Hindlimb muscle (tissue), 1 donor: ENCODE results near the gene NRG4. TPM values are rescaled to one million over a fixed set of nuclear protein-coding genes. Genes with fewer than 3 reads are reported as not detected.
A peak's percentile ranks its signal among the peaks of the same experiment; 100 is the strongest.
"Not testable (repeated sequence)": the region's sequence is repeated elsewhere in the genome, so short reads cannot be mapped to it uniquely, and the experiment has no call there.

ENCODE experiments used
- DNase-seq: peaks from one replicate; pipeline ENCODE4 v3.0.0-alpha.2; 2013
- polyA plus RNA-seq: library from polyadenylated mRNA; unstranded; fragments of 120-200 nt; gene quantifications from one replicate; pipeline ENCODE4 v1.2.1, GENCODE V29; 2013; ENCODE audit not compliant: insufficient read length

NRG4 gene, protein sequence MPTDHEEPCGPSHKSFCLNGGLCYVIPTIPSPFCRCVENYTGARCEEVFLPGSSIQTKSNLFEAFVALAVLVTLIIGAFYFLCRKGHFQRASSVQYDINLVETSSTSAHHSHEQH
- 0.50 TPM for polyA plus RNA-seq

DNA sequence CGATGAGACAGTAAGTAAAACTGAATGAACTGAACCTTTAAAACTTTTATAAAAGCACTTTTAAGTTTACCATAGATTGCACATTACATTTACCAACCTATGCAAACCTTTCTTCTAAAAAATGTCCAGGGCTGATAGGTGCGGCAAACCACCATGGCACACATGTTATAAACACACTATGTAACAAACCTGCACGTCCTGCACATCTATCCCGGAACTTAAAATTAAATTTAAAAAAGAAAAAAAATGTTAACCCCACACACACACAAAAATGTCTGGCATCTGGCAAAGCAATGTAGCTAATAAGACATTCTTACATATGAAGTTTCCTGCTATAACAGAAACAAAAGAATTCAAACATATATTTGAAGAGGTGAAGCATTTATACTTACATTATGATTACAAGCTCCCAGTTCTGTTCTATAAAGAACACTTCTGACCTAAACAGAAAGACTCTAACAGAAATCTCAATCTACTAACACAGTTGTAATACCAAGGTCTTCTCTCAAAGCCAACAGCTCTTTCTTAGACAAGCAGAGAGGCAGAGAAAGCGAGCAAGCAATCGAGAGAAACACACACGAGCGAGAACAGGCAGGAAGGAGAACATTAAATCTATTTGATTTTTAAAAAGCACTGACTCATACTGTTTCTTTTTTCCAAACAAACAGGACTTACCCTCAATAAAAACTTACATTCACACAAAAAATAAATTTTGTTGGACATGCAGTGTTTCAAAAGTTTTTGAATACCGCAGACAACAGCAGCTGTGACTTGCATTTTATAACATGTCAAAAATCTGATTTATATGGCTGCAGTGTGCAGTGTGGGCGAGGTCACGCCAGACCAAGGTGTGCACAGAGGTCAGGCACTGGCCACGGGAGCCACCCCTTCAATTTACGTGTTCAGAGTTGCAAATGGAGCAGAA, at the start of gene NRG4:
TSS of gene NRG4 (minus strand) at position 798 of the 925 bp plus-strand sequence. CDS start 1,194 bp downstream, outside the sequence.
- DNase-seq, result no peak

DNA sequence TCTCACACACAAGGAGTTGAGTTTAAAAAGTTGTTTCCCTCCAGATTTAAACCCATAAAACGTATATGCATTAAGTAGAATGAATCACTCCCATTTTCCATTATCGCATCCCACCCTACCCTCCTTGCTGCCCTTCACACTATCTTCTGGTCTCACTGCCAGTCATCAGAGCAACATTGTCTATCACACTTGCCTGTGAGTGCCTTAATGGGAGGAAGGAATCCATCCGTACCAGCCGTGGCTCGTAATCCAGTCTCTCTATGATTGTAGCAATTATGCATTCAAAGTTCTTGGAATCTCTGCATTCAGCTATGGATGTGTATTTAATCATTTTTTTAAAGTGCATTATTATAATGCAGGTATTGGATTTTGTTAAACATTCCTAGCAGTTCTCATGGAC, 49.5 kb upstream of the NRG4 start:
- no peak for DNase-seq

DNA sequence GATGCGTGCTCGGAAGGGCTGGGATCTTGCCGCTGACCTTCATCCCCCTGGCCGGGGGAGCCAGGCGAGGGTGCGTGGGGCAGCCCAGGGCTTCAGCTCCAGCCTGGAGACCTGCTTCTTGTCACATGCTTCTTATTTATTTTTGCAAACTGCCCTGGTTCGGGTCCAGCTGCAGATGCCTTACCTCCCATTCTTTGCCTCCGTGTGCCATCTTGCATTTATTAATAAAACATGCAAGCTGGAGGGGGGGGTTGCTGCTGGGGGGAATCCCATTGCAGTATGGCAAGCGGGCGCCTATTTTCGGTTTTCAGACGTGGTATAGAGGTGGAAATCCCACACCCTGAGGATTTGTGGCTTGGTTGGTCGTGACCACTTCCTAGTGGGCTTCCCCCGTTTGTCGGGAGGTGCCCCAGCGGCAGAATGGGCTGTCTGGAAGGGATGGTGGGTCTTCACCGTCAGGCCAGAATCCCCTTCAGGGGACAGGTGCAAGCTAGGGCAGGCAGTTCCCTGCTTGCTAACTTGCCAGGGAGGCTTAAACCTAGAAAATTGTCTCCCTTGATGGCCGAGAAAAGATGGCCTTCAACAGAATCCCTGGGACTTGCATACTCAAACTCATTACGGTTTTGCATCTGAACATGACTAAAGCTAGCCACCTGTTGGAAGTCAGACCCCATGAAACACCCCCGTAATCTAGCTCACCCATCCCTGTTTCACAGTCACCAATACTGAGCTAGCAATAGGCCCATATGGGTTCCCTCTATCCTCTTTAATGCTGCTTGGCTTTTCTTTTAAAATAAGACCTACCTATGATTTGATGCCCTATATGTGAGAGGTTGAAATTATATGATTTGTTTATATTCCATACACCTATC, 48.1 kb upstream of the NRG4 start:
- no peak for DNase-seq

DNA sequence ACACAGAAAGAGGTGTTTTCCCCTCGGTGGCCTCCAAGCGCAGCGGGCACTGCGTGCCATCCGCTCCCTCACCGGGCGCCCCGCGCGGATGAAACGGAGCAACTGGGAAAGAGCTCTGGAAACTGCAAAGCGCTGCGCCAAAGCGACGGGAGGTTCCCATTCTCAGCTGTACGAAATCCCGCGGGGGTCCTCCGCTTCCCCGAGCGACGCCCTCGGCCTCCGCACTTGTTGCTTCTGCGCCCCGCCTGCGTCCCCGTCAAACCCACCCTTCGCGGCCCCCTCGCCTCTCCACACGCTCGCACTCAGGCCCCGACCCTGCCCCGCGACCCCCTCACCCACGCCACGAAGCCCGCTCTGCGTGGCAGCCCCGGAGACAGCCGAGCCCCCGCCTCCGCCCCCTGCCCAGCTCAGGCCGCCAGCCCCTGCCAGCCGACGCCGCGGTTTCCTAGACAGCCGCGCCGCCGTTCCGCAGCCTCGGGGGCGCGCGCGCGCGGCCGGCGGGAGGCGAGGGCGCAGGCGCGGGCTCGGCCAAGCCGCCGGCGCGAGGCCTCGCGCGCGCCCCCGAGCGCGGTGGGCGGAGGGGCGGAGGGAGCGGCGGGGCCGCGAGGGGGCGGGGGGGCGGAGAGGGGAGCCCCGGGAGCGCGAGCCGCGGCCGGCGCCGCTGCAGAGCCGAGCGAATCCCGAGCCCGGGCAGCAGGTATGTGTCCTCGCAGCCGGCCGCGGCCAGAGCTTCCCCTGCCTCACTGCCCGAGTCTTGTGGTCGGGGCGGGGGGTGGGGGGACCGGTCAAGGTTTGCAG, 47.3 kb upstream of the NRG4 start, which contains the start of gene TMEM266:
TSS of gene TMEM266 (plus strand) at position 666 of the 798 bp plus-strand sequence. CDS start 74,279 bp downstream, outside the sequence.
- DNase-seq, result peak; percentile 68

DNA sequence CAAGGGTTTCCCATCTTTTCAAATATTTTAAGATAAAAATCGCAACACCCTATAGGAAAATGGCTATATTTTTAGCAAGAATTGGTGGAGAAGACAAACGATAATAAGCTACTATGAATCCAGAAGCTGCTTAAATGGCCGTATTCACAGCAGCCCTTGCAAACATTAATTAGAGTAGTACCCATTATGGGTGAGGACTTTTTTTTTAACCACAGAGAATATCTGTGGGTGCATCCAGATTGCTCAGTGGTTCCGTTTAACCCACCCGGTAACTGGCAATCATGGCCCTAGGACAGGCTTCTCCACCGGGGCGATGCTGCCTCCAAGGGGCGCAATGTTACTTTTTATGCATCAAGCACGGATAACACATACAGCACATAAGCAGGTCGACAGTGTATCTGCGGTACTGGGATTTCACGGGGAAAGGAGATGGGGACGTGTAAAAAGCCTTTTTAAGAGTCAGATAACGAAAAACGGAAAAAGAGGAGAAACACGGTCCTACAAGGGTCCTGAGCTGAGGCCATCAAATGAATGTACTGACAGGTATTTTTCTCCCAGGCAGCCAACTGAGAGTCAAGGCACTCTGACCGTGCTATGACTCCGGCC, 46.6 kb upstream of the NRG4 start:
- no peak for DNase-seq

DNA sequence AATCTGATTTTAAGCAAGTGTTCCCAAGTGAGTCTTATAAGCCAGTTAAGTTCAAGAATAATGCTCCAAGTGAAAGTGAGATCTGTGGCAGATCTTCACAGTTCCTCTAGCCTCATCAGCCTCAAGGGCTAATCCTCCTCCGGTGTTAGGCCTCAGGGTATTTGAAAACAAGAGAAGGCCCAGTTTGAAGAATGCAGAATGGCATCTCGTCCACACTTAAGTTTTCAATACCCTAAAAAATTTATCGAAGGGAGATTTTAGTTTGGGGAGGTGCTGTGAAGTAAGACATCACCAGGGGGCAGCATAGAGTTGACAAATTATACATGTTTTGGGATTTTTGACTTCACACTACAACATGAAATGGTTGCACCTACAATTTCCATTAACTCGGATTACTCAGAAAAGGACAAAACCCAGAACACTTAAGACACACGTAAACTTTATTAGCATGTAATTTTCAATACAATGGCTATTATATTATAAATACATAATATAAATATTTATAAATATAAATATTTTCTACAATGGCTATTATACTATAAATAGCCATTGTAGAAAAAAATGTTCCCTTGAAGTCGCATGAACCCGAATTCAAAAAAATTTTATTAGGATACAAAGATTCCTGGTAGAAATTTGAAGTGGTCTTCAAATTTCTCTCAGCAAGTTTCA, 45.2 kb upstream of the NRG4 start:
- DNase-seq, result peak; percentile 58

DNA sequence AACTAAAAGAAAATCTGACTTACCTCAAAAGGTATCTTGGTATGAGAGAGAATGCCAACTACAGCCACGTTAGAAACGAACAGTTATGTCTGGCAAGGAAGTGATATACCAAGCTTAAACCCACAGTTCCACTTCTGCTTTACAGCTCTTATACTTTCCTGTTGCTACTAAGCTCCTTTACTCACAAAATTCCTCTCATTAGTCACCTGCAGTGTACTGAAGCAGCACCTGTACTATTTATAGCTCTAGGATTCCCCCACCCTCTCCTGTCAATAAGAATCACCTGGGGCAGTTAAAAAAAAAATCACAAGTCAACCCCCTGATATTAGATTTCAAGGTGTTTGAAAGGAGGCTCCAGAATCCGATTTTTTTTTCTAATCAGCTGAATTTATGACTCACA, 44.7 kb upstream of the NRG4 start:
- DNase-seq, result no peak

DNA sequence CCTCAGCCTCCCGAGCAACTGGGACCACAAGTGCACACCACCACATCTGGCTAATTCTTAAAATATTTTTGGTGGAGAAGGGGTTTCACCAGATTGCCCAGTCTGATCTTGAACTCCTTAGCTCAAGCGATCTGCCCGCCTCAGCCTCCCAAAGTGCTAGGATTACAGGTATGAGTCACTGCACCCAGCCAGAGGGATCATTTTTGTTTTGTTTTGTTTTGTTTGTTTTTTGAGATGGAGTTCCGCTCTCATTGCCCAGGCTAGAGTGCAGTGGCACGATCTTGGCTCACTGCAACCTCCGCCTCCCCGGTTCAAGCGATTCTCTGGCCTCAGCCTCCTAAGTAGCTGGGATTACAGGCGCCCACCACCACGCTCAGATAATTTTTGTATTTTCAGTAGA, 42.0 kb upstream of the NRG4 start:
- DNase-seq, result not testable (repeated sequence)

DNA sequence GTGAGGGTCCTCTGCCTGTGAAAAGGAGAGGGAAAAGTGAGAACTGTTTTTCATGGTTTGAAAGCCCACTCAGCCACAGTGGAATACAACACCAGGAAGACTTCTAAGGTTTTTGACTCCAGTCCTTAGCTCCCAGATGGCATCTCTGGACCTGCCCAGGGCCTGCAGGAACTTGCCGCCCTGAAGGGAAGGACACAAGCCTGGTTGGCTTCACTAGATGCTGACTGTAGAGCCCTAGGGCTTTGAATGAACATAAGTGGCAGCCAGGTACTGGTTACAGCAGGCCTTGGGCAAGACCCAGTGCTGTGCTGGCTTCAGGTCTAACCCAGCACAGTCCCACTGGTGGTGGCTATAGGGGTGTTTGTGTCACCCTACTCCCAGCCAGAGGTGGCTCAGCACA, 26.3 kb upstream of the NRG4 start:
- no peak for DNase-seq

DNA sequence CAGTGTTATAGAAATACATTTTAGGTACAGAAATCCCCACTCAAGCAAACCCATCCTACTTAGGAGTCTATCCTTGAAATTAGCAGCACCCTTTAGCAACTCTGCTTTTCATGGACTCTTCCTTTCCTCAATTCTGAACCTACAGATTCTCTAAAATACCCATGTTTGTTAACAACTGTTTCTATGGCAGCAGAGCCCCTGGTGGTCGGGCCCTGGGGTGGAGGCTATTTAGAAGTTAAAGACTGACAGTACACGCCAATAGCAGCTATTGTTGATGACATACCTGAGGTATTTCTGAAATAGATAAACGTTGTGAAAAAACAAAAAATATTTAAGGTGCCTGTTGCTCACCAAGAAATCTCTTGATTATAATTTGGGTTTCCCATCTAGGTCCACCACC, 23.4 kb upstream of the NRG4 start:
- DNase-seq, result no peak

DNA sequence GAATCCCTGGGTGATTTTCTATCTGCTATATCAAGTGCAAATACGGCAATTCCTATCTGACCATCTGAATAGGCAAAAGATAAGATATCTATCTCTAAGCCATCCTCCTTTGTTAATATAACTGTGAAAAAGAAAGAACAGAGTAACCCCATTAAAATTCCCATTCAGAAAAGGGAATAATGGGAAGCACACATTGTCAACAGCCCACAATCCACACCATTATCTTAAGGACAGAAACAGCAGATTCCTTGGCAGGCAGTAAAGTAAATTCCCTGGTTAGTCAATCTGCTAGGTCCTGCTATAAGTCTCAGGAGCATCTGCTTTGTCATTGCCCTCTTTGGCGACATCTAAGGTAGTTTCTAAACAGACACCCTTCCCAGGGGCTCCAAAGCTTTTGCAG, 21.9 kb upstream of the NRG4 start:
- no peak for DNase-seq

DNA sequence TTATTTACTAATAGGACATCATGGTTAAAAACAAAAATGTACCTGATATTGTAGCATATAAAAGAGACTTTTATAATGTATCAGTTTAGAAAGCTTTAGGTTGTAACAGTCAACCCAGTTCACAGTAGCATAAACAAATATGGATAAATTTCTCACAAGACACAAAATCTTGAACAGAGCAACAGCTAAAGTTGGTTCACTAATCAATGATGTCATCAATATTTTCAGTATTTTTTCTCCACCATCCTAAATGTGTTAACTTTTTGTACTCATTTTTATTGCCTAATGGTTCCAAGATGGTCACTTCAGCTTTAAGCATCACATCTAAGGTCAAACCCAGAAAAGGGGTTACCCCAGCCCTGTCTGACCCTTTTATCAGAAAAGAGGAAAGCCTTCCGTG, 21.2 kb upstream of the NRG4 start:
- DNase-seq, result no peak

DNA sequence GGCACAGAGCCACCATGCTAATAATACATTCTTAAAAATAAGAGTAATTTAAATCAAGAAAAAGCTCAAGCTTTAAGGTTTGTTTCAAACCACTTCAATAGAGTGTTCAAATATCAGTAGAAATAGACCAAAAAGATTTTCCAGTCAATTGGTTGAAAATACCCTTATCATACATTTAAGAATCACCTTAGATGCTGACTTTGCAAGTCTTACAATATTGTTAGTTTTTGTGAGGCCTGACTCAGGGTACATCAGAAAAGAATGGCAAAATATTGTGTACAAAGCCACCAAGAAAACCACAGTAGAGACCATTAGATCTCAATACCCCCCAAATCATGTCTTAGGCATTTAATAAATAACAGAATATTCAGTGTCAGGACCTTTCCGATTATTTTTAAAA, 19.8 kb upstream of the NRG4 start:
- no peak for DNase-seq

DNA sequence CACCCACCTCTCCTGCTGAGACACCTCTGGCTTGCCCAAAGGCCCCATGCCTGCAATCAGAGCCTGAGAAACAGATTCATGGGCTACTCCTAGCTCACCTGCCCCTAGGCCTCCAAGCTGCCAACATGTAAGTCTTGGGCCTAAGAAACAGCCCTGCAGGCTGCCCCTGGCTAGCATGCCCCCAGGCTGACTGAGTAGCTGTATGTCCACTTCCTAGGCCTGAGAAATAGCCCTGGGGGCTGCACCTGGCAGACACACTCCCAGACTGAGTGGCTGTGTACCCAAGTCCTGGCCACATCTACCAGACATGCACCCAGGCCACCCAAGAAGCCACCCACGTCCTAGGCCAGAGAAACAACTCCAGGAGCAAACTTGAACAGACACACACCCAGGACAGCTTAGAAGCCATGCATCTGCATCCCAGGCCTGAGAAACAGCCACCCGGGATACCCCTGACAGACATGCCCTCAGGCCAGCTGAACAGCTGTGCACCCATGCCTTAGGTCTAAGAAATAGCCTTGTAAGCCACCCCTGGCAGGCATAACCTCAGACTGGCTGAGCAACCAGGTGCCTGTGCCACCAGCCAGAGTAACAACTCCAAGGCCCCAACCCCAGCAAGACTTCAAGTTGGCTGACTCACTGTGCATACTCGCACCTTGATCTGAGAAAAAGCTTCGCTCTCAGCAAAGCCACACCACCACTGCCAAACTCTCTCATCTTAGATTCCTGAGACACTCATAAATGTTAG, 12.0 kb upstream of the NRG4 start:
- no peak for DNase-seq

DNA sequence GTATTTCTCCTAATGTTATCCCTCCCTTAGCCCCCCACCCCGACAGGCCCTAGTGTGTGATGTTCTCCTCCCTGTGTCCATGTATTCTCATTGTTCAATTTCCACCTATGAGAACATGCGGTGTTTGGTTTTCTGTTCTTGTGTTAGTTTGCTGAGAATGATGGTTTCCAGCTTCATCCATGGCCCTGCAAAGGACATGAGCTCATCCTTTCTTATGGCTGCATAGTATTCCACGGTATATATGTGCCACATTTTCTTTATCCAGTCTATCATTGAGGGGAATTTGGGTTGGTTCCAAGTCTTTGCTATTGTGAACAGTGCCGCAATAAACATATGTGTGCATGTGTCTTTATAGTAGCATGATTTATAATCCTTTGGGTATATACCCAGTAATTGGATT, 1.2 kb upstream of the NRG4 start:
- DNase-seq, result not testable (repeated sequence)

DNA sequence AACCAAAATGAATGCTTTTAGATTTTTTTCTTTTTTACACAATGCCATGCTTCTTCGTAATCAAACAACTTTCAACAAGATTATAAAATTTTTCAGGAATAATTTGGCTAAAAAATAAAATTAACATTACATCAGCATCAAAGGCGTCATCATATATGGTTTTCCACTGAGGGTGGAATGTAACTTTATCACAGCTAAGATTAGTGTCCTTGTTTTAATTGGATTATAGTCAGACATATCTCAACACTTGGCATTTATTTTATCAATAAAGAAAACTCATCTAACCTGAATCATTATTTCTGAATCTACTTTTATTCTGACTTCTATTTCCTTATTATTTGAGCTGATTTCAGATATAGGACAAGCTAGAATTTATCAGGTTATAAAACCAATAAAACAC, 1.6 kb downstream of the NRG4 start:
- no peak for DNase-seq

DNA sequence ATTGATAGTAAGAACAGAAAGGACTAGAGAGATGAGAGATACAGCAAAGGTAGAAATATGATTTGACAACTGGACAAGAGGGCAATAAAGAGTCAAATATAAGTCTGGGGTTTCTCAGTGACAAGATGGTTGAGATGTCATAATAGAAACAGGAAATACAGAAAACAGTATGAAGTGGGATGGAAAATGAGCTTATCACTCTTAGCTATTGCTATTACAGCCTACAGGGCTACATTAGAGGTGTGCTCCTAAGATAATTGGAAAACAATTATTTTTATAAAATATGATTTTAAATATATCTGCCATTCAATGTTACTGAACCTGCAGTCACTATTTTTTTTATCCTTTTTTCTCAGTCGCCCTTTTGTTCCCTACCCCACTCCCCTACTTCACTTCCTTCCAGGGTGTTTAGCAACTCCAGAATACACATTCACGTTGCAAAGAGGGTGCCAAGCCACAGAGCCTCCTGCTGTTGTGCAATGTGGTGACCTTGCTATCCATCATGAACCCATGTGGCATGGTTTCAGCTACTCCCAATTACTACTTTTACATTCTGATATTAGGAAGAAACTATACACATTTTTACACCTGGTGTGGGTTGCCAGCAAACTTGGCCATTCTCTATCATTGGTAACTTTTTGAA, 6.0 kb downstream of the NRG4 start:
- DNase-seq, result no peak

DNA sequence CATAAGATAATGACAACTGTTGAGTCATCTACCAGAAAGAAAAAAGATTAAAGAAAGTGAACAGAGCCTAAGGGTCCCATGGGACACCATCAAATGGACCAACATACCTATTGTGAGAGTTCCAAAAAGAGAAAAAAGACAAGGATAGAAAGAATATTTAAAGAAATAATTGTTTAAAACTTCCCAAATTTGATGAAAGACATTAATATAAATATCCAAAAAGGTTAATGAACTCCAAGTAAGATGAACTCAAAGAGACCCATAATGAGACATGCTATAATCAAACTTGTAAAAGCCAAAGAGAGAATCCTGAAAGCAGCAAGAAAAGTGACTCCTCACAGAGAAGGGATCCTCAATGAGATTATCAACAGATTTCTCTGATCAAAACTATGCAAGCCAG, 8.9 kb downstream of the NRG4 start:
- DNase-seq, result no peak

DNA sequence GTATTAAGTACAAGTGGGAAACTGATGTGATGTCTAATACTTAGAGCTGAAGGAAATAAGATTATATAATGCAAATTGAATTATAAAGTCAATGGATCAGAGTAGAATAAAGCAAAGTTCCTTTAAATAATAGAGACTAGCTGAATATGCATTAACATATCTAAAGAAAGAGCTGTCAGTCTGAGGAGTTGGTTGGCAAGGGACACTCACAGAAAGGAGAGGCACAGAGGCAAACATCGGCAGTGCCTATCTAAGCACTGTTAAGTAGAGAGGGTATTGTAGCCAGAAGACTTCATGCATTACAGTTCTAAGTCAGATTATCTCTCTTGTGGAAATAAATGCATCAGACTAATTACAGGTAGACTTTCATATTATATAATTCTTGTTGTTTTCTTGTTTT, 16.6 kb downstream of the NRG4 start:
- DNase-seq, result no peak

DNA sequence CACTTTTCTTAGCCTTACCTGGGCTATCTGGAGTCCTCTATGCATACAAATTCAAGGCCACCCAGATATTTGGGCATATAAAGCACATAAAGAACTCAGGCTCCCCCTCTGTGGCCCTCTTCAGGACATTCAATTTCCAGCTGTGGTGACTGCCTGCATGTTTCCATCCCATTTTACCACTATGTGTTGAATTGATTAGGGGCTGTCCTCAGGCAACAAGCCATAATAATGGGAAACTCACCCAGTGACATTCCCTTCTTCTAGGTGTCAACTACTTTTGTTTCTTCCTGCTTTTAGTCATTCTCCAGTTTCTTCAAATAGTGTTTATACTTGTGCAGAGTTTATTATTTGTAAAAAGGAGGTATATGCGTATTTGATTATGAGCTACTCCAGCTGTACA, 18.0 kb downstream of the NRG4 start:
- no peak for DNase-seq
